H1 (cell line): ENCODE data around the gene CPE. TPM values are rescaled to one million over a fixed set of nuclear protein-coding genes. Genes with fewer than 3 reads are reported as not detected.

Source experiments
- CTCF ChIA-PET: fragments of 300-600 bp; sonication (Branson Sonifier 250); formaldehyde crosslinking; loops from one replicate; lab custom pipeline; 2021; ENCODE audit not compliant: partially characterized antibody; lab: Charles Lee
- POLR2A ChIA-PET: fragments of 300-600 bp; sonication (Branson Sonifier 250); formaldehyde crosslinking; loops from one replicate; lab custom pipeline; 2021; ENCODE audit warnings: inconsistent platforms; ENCODE audit not compliant: partially characterized antibody; lab: Charles Lee
- DNase-seq, 2 experiments: peaks; one replicate each; pipeline versions ENCODE4 v3.0.0 to v3.0.0-alpha.2; 2010 to 2022; ENCODE audit warnings: low spot score in 2 of 2, low read depth in 1 of 2, mixed read lengths in 1 of 2
- FAIRE-seq: peaks from 2 replicates; lab custom pipeline; 2011; peaks lifted over from hg19 to GRCh38; lab: Jason Lieb, UNC
- H2AFZ ChIP-seq: 2 replicates; pipeline ENCODE4 v1.8.1; 2012; ENCODE audit warnings: low read length, inconsistent platforms
- H2AK5ac ChIP-seq: 2 replicates; pipeline ENCODE4 v1.6.1; 2013; ENCODE audit warnings: low read depth, low read length
- H2BK120ac ChIP-seq: replicated peaks from 2 replicates; pipeline ENCODE3; 2013; ENCODE audit warnings: low read depth, low read length, inconsistent platforms
- H2BK12ac ChIP-seq: 2 replicates; pipeline ENCODE4 v1.6.1; 2013; ENCODE audit warnings: low read depth, low read length
- H2BK15ac ChIP-seq: 2 replicates; pipeline ENCODE4 v1.6.1; 2013; ENCODE audit warnings: low read length
- H2BK20ac ChIP-seq: 2 replicates; pipeline ENCODE4 v1.6.1; 2013; ENCODE audit warnings: low read length
- H2BK5ac ChIP-seq: 2 replicates; pipeline ENCODE4 v1.6.1; 2013; ENCODE audit warnings: low read depth, low read length
- H3K14ac ChIP-seq: 2 replicates; pipeline ENCODE4 v1.6.1; 2013; ENCODE audit warnings: inconsistent platforms; ENCODE audit not compliant: insufficient read length
- H3K18ac ChIP-seq: 2 replicates; pipeline ENCODE4 v1.6.1; 2013; ENCODE audit warnings: low read length; ENCODE audit errors: extremely low read depth
- H3K23ac ChIP-seq: 2 replicates; pipeline ENCODE4 v1.6.1; 2013; ENCODE audit warnings: inconsistent platforms; ENCODE audit not compliant: insufficient read length
- H3K23me2 ChIP-seq: 2 replicates; pipeline ENCODE4 v1.6.1; 2013; ENCODE audit warnings: low read depth, low read length
- H3K27ac ChIP-seq: 2 replicates; pipeline ENCODE4 v1.6.1; 2011; ENCODE audit warnings: low read depth, low read length, inconsistent platforms
- H3K27me3 ChIP-seq, 4 experiments: replicated peaks in 1 of 4; 1 replicate in 1 of 4; 2 replicates in 3 of 4; pipeline versions ENCODE4 v1.6.1 to v1.8.1; 2011 to 2013; ENCODE audit warnings: low read length in 3 of 4, mild to moderate bottlenecking in 3 of 4, inconsistent platforms in 2 of 4, mixed read lengths in 2 of 4, moderate library complexity in 1 of 4; ENCODE audit not compliant: control insufficient read depth in 3 of 4, insufficient read depth in 3 of 4; ENCODE audit errors: extremely low read depth in 1 of 4
- H3K36me3 ChIP-seq, 4 experiments: 2 replicates each; pipeline versions ENCODE4 v1.6.1 to v1.8.1; 2011 to 2013; ENCODE audit warnings: mild to moderate bottlenecking in 4 of 4, low read length in 3 of 4, moderate library complexity in 2 of 4, control low read depth in 1 of 4, inconsistent platforms in 1 of 4; ENCODE audit not compliant: insufficient read depth in 4 of 4, control insufficient read depth in 2 of 4
- H3K4ac ChIP-seq: replicated peaks from 2 replicates; pipeline ENCODE3; 2013; ENCODE audit warnings: low read length, low read depth, mixed read lengths, inconsistent platforms; ENCODE audit not compliant: insufficient read length
- H3K4me1 ChIP-seq, 4 experiments: replicated peaks in 1 of 4; 1 replicate in 1 of 4; 2 replicates in 3 of 4; pipeline versions ENCODE4 v1.6.1 to v1.8.1; 2011 to 2013; ENCODE audit warnings: low read length in 3 of 4, inconsistent platforms in 2 of 4, mixed read lengths in 1 of 4; ENCODE audit not compliant: insufficient read depth in 4 of 4, control insufficient read depth in 3 of 4
- H3K4me2 ChIP-seq, 2 experiments: 2 replicates each; pipeline versions ENCODE4 v1.6.1 to v1.8.1; 2011 to 2013; ENCODE audit warnings: low read depth in 2 of 2, low read length in 2 of 2, control low read depth in 1 of 2, inconsistent platforms in 1 of 2, mild to moderate bottlenecking in 1 of 2; ENCODE audit not compliant: insufficient read depth in 1 of 2
- H3K4me3 ChIP-seq, 4 experiments: fragments of 200-600, 300-600 bp in 1 of 4; sonication (generic), shearing (Covaris generic), sonication (Bioruptor Twin) in 1 of 4; 2 replicates each; pipeline versions ENCODE4 v1.5.1 to v1.8.1; 2011 to 2016; ENCODE audit warnings: low read length in 4 of 4, low read depth in 3 of 4, control low read depth in 2 of 4, inconsistent platforms in 2 of 4, mild to moderate bottlenecking in 2 of 4, mixed read lengths in 1 of 4, moderate library complexity in 1 of 4; ENCODE audit not compliant: insufficient read depth in 2 of 4; ENCODE audit errors: extremely low read depth in 1 of 4
- H3K56ac ChIP-seq: replicated peaks from 2 replicates; pipeline ENCODE3; 2013; ENCODE audit warnings: low read depth, mild to moderate bottlenecking, mixed read lengths, low read length, inconsistent platforms; ENCODE audit not compliant: insufficient read length
- H3K79me1 ChIP-seq: 2 replicates; pipeline ENCODE4 v1.6.1; 2013; ENCODE audit warnings: low read depth, low read length, control low read depth
- H3K79me2 ChIP-seq, 2 experiments: 2 replicates each; pipeline versions ENCODE4 v1.6.1 to v1.8.1; 2012 to 2013; ENCODE audit warnings: low read length in 2 of 2, mild to moderate bottlenecking in 2 of 2, inconsistent platforms in 1 of 2; ENCODE audit not compliant: insufficient read depth in 2 of 2, control insufficient read depth in 1 of 2
- H3K9ac ChIP-seq, 4 experiments: replicated peaks in 1 of 4; 1 replicate in 1 of 4; 2 replicates in 3 of 4; pipeline versions ENCODE4 v1.6.1 to v1.8.1; 2011 to 2013; ENCODE audit warnings: low read depth in 3 of 4, low read length in 3 of 4, control low read depth in 2 of 4, mild to moderate bottlenecking in 2 of 4, moderate library complexity in 2 of 4, inconsistent platforms in 1 of 4; ENCODE audit errors: extremely low read depth in 1 of 4
- H3K9me3 ChIP-seq, 2 experiments: 2 replicates each; pipeline versions ENCODE4 v1.6.1 to v1.8.1; 2012 to 2013; ENCODE audit warnings: mild to moderate bottlenecking in 2 of 2, moderate library complexity in 2 of 2, control low read depth in 1 of 2, inconsistent platforms in 1 of 2, low read depth in 1 of 2, low read length in 1 of 2, mixed read lengths in 1 of 2; ENCODE audit not compliant: insufficient read depth in 2 of 2
- H4K20me1 ChIP-seq, 2 experiments: replicated peaks in 1 of 2; 2 replicates each; pipeline versions ENCODE3 to v1.8.1; 2011 to 2013; ENCODE audit warnings: inconsistent platforms in 2 of 2, low read length in 2 of 2, mild to moderate bottlenecking in 1 of 2; ENCODE audit not compliant: insufficient read depth in 2 of 2, control insufficient read depth in 1 of 2
- H4K5ac ChIP-seq: 2 replicates; pipeline ENCODE4 v1.6.1; 2013; ENCODE audit warnings: low read length, low read depth, mixed read lengths, inconsistent platforms; ENCODE audit not compliant: insufficient read length
- H4K8ac ChIP-seq: 2 replicates; pipeline ENCODE4 v1.8.0; 2013; ENCODE audit warnings: mild to moderate bottlenecking, moderate library complexity, low read length, inconsistent platforms; ENCODE audit not compliant: insufficient read depth; ENCODE audit errors: extremely low read depth
- H4K91ac ChIP-seq: replicated peaks from 2 replicates; pipeline ENCODE3; 2013; ENCODE audit warnings: low read length, mixed read lengths, inconsistent platforms; ENCODE audit not compliant: insufficient read length
- BACH1 ChIP-seq: IDR thresholded peaks from 2 replicates; pipeline ENCODE4 v1.6.1; 2012; ENCODE audit warnings: low read length, improper control_type of control experiment
- CBX5 ChIP-seq: fragments of 300-800, 300-1000 bp; sonication (generic); IDR thresholded peaks from 2 replicates; pipeline ENCODE4 v1.7.1; 2016; ENCODE audit warnings: antibody characterized with exemption, low read length, low read depth
- CEBPB ChIP-seq: IDR thresholded peaks from 2 replicates; pipeline ENCODE4 v1.6.1; 2012; ENCODE audit warnings: low read depth, low read length
- CHD2 ChIP-seq: IDR thresholded peaks from 2 replicates; pipeline ENCODE4 v1.6.1; 2012; ENCODE audit warnings: low read length, improper control_type of control experiment
- EGR1 ChIP-seq: IDR thresholded peaks from 2 replicates; pipeline ENCODE4 v1.6.1; 2011; ENCODE audit warnings: low read depth, low read length, borderline replicate concordance
- GTF2F1 ChIP-seq: IDR thresholded peaks from 2 replicates; pipeline ENCODE4 v1.6.1; 2012; ENCODE audit warnings: low read depth, low read length, improper control_type of control experiment, borderline replicate concordance
- HDAC2 ChIP-seq, 2 experiments: fragments of 300-600 bp in 1 of 2; sonication (generic) in 1 of 2; IDR thresholded peaks; 2 replicates each; pipeline ENCODE4 v1.6.1; 2011 to 2012; ENCODE audit warnings: low read depth in 2 of 2, low read length in 2 of 2, mild to moderate bottlenecking in 2 of 2, moderate library complexity in 2 of 2, borderline replicate concordance in 1 of 2, inconsistent platforms in 1 of 2
- KDM5A ChIP-seq: fragments of 200-600 bp; IDR thresholded peaks from 2 replicates; pipeline ENCODE4 v1.7.1; 2012; ENCODE audit warnings: mild to moderate bottlenecking, low read length, inconsistent platforms, mixed read lengths
- NRF1 ChIP-seq: IDR thresholded peaks from 2 replicates; pipeline ENCODE4 v1.6.1; 2011; ENCODE audit warnings: mild to moderate bottlenecking, low read depth, low read length, improper control_type of control experiment
- POLR2AphosphoS5 ChIP-seq: IDR thresholded peaks from 2 replicates; pipeline ENCODE4 v1.6.1; 2011; ENCODE audit warnings: low read depth, low read length
- RBBP5 ChIP-seq: IDR thresholded peaks from 2 replicates; pipeline ENCODE4 v1.7.1; 2012; ENCODE audit warnings: low read depth, mild to moderate bottlenecking, inconsistent platforms, low read length, moderate library complexity, borderline replicate concordance
- SIN3A ChIP-seq, 2 experiments: IDR thresholded peaks in 1 of 2; conservative IDR thresholded peaks in 1 of 2; 2 replicates each; pipeline ENCODE4 v1.6.1; 2011 to 2012; ENCODE audit warnings: low read length in 2 of 2, improper control_type of control experiment in 1 of 2, low read depth in 1 of 2, mild to moderate bottlenecking in 1 of 2
- SP4 ChIP-seq: IDR thresholded peaks from 2 replicates; pipeline ENCODE4 v1.6.1; 2012; ENCODE audit warnings: low read length, inconsistent platforms
- TAF1 ChIP-seq: IDR thresholded peaks from 2 replicates; pipeline ENCODE4 v1.6.1; 2011; ENCODE audit warnings: mild to moderate bottlenecking, low read depth, low read length
- TEAD4 ChIP-seq: IDR thresholded peaks from 2 replicates; pipeline ENCODE4 v1.6.1; 2012; ENCODE audit warnings: low read depth, low read length, inconsistent platforms, mixed read lengths
- ZNF274 ChIP-seq: IDR thresholded peaks from 2 replicates; pipeline ENCODE4 v1.7.0; 2012; ENCODE audit warnings: low read length, borderline replicate concordance; ENCODE audit errors: extremely low read depth
- WGBS, 2 experiments: shearing (Covaris generic) in 1 of 2; methylation state at CpG; one replicate each; pipeline versions ENCODE4 v1.1.6 to v1.1.7; 2013 to 2015; ENCODE audit warnings: low lambda C conversion rate in 2 of 2, mixed read lengths in 2 of 2, inconsistent platforms in 1 of 2, low coverage in 1 of 2, missing lambda C conversion rate in 1 of 2; ENCODE audit not compliant: insufficient replicate concordance in 2 of 2, insufficient coverage in 1 of 2, insufficient read length in 1 of 2; ENCODE audit errors: extremely low coverage in 1 of 2, missing lambda C conversion rate in 1 of 2; 5-methylcytosine and 5-hydroxymethylcytosine counted together
- polyA plus RNA-seq, 7 experiments: library from polyadenylated mRNA; depleted of rRNA in 3 of 7; stranded (reverse) in 5 of 7; unstranded in 2 of 7; fragments of >200 nt in 5 of 7; fragments of 200-250 nt in 2 of 7; gene quantifications; 1 replicate in 5 of 7; 2 replicates in 1 of 7; 4 replicates in 1 of 7; pipeline versions ENCODE4 v1.2.1 to v1.2.3, GENCODE V29; 2011 to 2013; ENCODE audit warnings: missing spikeins in 2 of 7, mixed read lengths in 2 of 7
- total RNA-seq: library from RNA; stranded (reverse); fragmentation: NEBNext Ultra II Directional; extraction: Animal tissue kit (Norgen Biotek cat#: 25700); gene quantifications from 2 replicates; pipeline ENCODE4 v1.2.1, GENCODE V29; 2021

CPE gene
- total and polyA plus RNA-seq, 2 of the 8 experiments (the other 6 are each of a cell fraction or from before 2014, with no cell fraction given): 9.4 to 10.2 TPM

DNA sequence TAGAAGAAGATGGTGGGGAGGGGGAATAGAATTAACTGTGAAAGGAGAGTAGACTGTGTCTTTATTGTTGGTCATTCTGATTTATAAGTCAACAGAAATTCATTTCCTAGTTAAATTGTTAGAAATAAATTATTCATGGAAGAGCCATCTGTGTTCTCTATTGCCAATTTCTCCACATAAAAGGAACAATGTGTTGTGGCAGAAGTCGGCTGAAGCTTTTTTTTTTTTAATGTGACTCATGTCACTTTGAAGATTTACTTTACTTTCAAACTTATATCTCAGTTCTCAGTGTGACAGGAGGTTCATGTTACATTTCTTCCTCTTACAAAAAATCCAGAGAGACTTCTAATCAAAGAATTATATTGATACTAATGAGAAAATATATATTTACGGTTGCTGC is 60.5 kb downstream of the CPE start:
- Histone ChIP-seq H2BK15ac (no peak overlapping the region), H3K4ac (no peak overlapping the region), H2BK20ac (no peak overlapping the region), H4K20me1 (no peaks in the 10 kb centered on the region), H3K56ac (no peak overlapping the region), H3K14ac (no peak overlapping the region), H3K9ac (no peak overlapping the region), H2BK5ac (no peak overlapping the region), H3K9me3 (no peaks in the 10 kb centered on the region), H3K18ac (no peak overlapping the region), H2BK120ac (no peak overlapping the region), H2AK5ac (no peak overlapping the region), H2AFZ (no peak overlapping the region), H3K36me3 (no peaks in the 10 kb centered on the region), H3K4me3 (no peak overlapping the region), H3K4me2 (no peak overlapping the region), H3K79me2 (no peaks in the 10 kb centered on the region), H2BK12ac (no peak overlapping the region), H4K91ac (no peak overlapping the region), H4K5ac (no peak overlapping the region), H3K4me1 (peaks cover 0 to 2% (median 0%) of the 10 kb centered on the region in 4 experiments; a peak in 1 of 7 replicates), H3K79me1 (no peaks in the 10 kb centered on the region), H3K23ac (no peak overlapping the region), H3K23me2 (no peaks in the 10 kb centered on the region; the same call in 1 of the 2 replicates), H3K27ac (no peak overlapping the region), H3K27me3 (no peaks in the 10 kb centered on the region), H4K8ac (no peak overlapping the region)
- ChIA-PET CTCF (interaction anchor here (0.9 to 1.5 kb wide), 6 partner anchors 8 to 95 kb away, joined by 3 to 8 read pairs (median 4); no protein-coding TSS in a partner anchor), POLR2A (no interaction called here)
- FAIRE-seq (no peak), DNase-seq (no peak)
- 89% methylated on average over 2 of the region's 2 CpGs; no CpG with 5 or more reads in 1 of the 2 experiments for WGBS, 2 experiments
- TF ChIP-seq TAF1 (no peak), NRF1 (no peak), EGR1 (no peak), ZNF274 (no peak), KDM5A (no peak), GTF2F1 (no peak), HDAC2 (IDR thresholded peaks at IDR 0.05; ENCODE audit: borderline replicate concordance in 1 of 2, low read depth in 2 of 2, low read length in 2 of 2) (no peak), CBX5 (no peak), CHD2 (no peak), BACH1 (no peak), POLR2AphosphoS5 (no peak), SP4 (no peak), CEBPB (no peak), RBBP5 (no peak), SIN3A (conservative IDR thresholded peaks at IDR 0.05 in 1 of 2, IDR thresholded peaks at IDR 0.05 in 1 of 2; ENCODE audit: low read depth in 1 of 2, low read length in 2 of 2) (no peak), TEAD4 (no peak)
